Measurements from ENCODE around the gene TIGD3. TPM values are rescaled to one million over a fixed set of nuclear protein-coding genes. Genes with fewer than 3 reads are reported as not detected.

Gene TIGD3
- total RNA-seq, 1 donor from 2014 or later, result 5.3 TPM

DNA sequence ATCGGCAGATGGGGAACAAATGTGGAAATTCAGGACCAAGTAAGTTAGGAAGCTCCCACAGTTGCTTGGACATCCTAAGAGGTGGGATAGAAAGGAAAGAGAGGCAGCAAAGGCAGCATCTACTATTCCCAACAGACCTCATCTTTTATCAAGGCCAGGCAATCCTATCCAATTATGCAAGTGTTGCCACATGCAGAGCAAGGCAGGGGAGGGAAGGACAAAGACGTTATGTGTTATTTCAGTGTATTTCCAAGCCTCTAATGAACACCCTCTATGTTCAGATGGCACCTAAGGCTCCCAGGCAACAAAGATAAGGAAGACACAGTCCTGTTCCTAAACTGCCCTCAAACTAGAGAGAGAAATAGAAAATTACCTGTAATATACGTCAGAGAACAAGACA, 9.2 kb downstream of the TIGD3 start:
- no peak for DNase-seq (ENCODE audit: low spot score in 2 of 2)
- no peak for FAIRE-seq

DNA sequence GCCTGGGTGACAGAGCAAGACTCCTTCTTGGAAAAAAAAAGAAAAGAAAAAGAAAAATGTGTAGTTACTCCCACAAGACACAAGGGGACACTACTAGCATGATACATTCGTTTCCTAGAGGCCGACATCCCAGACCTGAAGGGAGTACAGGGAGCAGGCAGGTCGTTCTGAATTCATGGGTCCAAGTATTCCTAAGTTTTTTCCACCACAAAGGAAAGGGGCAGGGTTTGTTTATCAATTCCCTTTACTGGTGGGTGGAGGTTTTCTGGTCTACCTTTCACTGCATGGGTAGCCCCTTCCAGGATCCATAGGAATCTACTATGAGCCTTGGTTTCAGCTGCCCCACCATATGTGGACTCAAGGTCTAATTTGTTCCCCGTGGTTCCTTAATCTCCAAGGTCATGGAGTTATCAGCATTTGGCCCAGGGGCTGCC, 11.8 kb downstream of the TIGD3 start:
- no peak for FAIRE-seq
- DNase-seq (ENCODE audit: low spot score in 2 of 2), result peak; percentile 79 to 89

DNA sequence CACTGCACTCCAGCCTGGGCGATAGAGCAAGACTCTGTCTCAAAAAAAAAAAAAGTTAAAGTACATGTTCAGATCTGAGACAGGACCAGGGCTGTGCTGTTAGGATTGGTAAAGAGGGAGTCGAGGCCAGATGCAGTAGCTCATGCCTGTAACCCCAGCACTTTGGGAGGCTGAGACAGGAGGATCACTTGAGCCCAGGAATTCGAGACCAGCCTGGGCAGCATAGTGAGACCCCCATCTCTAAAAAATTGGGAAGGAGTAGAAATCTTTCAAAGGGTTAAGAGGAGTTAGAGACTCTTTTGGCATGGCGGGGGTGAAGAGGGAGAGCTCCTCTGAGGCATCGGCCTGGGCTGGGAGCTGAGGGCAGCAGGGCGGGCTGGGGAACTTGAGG, 16.1 kb downstream of the TIGD3 start:
- DNase-seq (ENCODE audit: low spot score in 2 of 2), result no peak
- no peak for FAIRE-seq

DNA sequence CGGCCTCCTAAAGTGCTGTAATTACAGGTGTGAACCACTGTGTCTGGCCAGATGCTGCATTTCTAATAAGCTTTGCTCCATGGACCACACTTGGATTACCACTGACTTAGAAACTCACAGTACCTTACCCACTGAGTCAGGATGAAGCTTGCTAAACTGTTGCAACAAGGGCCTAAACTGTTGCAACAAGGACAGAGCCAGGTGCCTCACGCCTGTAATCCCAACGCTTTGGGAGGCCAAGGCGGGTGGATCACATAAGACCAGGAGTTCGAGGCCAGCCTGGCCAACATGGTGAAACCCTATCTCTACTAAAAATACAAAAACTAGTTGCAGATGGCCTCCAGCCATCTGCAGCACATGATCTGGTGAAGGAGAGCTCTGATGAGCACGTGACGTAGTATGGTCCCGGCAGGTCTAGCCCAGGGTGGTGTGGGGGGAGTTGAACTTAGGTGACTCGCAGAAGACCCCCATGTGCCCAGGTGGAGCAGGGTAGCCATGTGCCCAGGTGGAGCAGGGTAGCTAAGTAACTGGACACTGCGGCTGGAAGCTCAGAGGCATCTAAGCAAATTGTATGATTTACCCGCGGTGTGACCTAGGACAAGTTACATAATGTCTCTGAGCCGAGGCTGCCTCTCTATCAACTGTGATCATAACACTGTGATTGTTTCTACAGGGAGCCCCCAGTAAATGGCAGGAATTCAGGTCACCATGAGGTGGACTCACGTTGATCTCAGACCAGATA, 19.5 kb downstream of the TIGD3 start:
- FAIRE-seq (no peak), DNase-seq (ENCODE audit: low spot score in 2 of 2) (no peak)

DNA sequence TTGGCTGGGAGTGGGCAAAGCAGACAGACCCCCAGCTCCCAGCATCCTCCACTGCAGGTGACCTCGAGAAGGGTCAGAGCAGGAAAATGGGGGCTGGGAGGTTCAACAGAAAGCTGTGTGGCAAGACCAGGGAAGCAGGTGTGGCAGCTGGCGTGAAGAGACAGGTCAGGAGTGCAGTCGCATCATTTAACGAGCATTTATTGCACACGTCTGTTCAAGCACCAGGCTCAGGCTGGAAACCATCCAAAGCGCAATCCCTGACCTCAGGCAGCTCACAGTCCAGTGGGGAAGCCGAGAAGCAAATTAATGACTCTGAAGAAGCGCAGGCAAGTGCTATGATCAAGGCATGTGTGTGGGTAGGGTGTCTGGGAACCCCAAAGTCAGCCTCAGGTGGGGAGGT, 20.5 kb downstream of the TIGD3 start:
- no peak for DNase-seq (ENCODE audit: low spot score in 2 of 2)
- no peak for FAIRE-seq

DNA sequence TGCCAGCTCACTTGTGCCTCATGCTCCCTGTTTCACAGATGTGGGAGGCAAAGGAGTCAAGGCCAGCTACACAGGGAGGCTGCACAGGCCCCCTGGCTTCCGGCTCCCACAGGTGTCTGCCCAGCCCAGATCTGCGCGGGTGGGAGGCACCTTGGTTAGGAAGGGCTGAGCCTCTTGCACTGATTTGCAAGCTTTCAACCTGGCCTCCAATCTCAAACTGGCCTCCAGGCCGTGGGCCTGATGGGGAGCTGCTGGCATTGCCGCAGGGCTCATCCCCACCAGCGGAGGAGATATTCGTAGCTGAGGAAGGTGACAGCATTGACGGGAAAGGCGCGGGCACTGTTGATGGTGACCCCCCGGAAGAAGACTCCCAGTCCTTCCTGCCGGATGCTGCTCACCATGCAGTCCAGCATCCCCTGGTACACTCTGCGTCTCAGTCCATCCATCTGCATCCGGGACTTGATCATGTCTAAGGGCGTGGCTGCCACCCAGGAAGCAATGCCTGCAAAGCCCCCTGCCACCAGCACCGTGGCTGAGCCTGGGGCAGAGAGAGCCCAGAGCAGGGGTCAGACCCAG, 21.7 kb downstream of the TIGD3 start:
- DNase-seq (ENCODE audit: low spot score in 2 of 2) (no peak), FAIRE-seq (no peak)

DNA sequence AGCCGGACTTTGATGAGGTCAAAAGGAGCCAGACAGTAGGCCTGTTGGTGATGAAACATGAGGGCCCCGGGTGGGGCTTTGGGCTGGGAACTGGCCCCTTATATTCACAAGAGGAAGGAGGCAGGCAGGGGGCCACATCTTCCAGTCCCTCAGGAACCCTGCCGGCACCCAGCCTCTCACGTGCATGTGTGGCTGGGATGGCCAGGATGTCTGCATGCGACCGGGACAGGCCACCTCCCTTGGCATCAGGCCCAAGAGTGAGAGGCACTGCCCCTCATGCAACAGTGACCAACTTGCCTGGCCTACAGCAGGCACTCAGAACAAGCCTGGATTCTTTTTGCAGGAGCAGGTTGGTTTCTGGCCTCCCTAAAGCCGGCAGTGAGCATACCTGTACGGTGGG, 22.5 kb downstream of the TIGD3 start:
- no peak for FAIRE-seq
- no peak for DNase-seq (ENCODE audit: low spot score in 2 of 2)

DNA sequence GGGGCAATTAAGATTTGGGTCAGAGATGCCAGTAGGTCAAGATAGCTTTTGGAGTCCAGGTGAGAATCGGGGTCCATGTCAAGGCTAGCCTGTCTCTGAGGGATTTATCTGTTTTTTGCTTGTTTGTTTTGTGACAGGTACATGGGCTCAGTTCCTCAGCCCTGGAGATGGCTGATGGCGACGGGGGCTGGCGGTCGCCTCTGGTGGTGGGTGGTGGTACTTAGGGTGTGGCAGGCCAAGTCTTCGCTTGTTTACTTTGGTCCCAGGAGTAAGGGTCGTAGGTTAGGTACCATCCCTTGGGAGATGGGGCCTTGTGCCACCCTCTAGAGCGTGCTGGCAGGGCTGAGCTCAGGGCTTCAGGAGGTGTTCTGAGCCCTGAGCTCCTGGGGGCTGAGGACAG, 23.2 kb downstream of the TIGD3 start:
- FAIRE-seq, result no peak
- no peak for DNase-seq (ENCODE audit: low spot score in 2 of 2)

DNA sequence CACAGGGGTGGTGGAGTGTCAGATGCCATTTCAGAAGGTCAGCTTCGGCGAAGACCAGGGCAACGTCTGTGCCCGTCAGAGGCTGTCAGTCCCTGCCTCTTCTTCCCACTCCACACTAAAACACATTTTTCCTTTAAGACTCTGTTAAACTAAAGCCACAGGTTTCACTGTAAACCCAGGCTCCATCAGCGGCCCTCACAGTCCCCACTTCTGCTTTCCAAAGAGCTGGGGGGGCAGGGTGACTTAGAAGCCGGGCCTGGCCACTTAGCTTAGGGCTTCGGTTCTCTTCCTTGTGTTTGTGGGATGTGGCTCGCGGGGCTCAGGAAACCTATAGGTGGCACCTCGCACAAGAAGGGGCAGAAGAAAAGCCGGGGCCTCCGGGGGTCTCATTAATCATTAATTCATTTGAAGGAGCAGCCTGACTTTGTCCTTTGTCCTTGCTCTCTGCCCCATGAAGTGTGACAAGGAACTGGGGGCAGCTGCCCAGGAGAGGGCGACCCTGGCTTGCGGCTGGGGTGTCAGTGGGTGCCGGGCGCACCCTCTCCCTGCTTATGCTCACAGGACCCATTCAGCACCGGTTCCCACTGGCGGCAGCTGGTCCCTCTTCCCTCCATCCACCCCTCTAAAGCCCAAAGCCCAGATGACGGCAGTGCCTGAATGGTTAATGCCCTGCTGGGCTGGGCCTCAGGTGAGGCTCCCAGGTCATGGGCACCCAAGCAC, 23.8 kb downstream of the TIGD3 start:
- DNase-seq (ENCODE audit: low spot score in 2 of 2), result no peak
- FAIRE-seq, result no peak

DNA sequence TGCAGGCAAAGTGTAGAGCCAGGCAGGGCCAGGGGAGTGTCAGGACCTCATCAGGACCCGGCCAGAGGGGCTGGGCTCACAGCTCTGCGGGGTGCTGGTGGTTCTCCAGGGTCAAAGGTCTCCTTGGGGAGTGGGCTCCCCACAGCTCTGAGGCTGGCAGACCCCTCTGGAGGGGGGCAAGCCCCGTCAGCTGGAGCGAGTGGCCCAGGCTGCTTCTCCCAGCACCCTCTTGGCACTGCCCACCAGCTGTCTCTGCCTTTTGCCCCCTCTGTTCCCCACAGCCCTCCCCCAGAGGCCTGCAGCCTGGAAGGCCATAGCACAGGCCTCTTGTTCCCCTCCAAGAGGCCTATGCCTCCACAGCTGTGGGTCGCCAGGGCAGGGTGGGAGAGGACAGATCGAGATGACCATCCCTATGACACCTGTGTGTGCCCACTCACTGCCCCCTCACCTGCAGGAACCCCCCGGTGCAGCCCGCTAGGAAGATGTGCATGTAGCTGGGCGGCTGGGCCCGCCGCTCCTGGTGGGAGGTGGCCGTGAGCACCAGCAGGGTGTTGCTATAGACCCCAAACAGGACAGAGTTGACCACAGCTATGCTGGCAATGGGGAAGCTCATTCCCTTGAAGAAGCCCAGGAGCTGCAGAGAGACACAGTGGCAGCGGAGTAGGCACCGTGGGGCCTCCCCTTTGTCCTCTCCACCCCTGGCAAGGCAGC, 24.5 kb downstream of the TIGD3 start:
- DNase-seq (ENCODE audit: low spot score in 2 of 2) (no peak), FAIRE-seq (no peak)

DNA sequence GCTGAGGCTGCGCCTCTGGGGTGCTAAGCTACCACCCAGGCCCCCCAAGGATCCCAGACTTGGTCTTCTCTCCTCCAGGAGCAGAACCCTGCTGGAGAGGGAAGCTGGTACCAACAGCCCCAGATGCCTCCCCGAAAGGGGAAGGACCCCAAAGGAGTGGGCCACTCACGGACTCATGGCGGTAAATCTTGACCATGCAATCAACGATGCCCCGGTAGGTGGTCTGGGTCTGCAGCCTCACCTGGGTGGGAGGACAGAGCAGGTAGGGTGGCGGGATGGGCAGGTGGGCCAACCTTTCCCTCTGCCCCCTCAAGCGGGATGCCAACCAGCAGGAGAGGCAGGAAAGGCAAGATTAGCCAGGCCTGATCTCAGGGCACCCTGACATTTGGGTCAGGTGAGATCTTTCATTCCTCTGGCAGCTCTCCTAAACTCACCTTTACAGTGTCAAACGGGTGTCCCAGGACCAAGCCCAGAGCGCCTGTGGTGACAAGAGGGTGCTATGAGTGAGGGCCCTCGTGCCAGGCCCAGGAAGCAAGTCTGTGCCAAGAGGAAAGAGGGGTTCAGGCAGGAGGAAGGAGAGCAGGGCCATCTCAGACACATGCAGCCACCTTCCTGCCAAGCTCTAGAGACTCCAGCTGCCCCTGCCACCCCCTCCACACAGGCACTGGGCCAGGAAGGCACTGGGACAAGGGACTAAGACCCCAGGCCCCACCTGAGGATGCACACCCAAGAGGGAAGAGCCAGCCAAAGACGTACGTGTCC, 25.3 kb downstream of the TIGD3 start:
- FAIRE-seq (no peak), DNase-seq (ENCODE audit: low spot score in 2 of 2) (no peak)

DNA sequence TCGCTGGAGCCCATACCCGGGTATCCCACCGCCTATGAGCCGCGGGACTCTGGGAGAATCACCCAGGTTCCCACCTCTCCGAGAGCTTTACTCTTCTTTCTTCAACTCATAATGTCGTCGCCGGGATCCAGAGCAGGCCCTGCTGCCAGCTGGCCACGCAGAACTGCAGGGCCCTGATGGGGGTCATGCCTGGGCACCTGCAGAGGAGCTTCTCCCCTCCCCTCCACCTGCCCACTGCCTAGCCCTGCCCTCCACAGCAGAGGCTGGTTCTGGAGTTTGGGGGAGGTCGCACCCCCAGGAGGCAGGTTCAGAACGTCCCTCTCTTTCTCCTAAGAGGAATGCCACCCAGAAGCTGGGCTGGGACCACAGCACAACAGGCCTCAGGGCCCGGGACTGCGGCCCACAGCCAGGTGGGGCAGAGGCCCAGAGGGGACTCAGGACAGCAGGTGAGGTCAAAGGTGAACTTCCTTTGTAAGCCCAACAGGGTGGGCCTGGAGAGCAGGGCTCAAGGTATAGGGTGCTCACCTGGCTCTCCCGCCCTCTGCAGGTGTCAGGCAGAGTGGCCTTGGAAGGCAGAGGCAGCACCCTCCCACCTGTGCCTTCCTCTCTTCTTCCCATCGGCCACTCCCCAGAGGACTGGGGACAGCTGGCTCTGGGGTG, 26.0 kb downstream of the TIGD3 start:
- FAIRE-seq, result no peak
- no peak for DNase-seq (ENCODE audit: low spot score in 2 of 2)

DNA sequence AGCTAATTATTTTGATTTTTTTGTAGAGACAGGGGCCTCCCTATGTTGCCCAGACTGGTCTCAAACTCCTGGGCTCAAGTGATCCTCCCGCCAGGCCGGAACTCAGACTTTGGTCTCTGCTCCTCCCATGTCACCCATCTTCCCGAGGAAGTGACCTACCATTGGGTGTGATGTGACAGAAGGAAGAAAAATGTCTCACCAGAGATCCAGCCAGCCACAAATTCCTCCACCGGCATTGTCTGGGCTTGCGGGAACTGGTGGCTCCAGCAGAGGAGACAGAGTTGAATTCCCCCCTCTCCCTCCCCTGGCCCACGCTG, 27.1 kb downstream of the TIGD3 start:
- DNase-seq (ENCODE audit: low spot score in 2 of 2) (peak in 1 of 2 donors; percentile 23), FAIRE-seq (no peak)

DNA sequence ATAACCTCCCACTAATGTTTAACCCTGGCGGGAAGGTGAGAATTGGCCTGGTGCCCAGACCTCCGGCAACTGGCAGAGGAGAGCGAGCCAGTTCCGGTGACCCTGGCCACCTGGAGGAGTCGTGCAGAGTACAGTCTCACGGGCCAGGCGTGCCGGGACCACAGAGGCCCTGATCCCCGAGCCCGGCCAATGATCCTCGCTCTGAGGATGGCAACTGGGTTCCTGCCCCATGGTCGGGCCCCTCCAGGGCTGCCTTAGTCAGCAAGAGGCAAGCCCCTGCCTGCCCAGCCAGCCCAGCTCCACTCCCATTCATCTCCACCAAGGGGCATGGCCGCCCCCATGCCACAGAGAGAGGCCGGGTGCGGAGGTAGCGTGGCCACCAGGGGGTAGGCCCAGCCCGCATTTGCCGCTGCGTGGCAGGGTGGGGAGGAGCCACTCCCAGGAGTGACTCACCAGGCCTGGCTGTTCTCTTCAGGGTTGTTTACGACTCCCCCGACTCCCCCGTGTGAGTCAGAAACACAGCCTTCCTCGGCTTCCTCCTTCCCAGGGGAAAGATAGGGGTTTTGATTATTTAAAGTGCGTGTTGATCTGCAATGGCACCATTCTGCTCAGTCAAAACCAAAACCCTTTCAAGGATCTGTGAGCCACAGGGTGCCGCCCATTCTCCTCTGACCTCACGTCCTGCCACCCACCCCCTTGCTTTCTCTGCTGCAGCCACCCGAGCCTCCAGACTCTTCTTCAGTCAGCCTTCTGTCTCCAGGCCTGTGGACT, 27.7 kb downstream of the TIGD3 start, which contains the start of gene SLC25A45:
SLC25A45 (minus strand) TSS at position 614 of the 771 bp plus-strand sequence. CDS start 695 bp downstream, outside the sequence.
- peak; percentile 72 to 84 for DNase-seq (ENCODE audit: low spot score in 2 of 2)
- FAIRE-seq, result no peak

DNA sequence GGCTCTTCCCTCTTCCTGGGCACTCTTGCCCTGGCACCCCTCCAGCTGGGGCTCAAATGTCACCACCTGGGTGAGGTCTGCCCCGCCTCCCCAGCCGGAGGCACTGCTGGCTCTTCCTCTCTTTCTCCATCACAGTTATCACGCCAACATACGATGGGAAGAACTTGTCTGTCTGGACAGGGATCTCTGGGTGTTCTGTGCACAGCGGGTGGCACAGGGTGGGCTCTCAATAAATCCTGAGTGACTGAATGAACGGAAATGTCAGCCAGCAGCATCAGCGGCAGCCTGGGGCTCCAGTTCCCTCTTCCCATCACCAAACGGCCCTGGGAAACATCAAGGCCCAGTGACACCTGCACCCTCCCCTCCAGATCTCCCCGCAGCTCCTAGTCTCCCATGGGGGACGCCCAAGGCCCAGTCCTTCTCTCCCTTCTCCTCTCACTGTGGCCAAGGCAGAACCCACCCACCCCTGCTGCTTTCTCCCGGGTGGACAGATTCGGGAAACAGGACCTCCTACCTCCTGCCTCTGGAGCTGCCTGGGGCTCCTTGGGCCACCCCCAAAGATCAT, 28.3 kb downstream of the TIGD3 start:
- DNase-seq (ENCODE audit: low spot score in 2 of 2) (no peak), FAIRE-seq (no peak)

DNA sequence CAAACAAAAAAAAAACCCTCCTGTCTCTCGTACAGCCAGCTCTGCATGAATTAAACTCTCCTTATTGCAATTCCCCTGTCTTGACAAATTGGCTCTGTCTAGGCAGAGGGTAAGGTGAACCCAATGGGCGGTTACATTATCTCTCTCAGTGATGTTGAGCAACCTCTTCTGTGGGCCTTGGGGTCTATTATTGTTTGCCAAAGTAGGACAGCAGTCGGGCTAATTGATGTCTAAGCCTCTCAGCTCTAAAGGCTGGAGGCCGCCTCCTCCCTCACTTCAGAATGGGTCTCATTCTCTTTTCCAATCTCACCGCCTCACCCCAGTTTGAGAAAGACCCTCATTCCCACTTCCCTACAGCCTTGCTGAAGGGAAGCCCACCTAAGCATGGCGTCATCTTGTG, 29.2 kb downstream of the TIGD3 start:
- no peak for DNase-seq (ENCODE audit: low spot score in 2 of 2)
- FAIRE-seq, result no peak

DNA sequence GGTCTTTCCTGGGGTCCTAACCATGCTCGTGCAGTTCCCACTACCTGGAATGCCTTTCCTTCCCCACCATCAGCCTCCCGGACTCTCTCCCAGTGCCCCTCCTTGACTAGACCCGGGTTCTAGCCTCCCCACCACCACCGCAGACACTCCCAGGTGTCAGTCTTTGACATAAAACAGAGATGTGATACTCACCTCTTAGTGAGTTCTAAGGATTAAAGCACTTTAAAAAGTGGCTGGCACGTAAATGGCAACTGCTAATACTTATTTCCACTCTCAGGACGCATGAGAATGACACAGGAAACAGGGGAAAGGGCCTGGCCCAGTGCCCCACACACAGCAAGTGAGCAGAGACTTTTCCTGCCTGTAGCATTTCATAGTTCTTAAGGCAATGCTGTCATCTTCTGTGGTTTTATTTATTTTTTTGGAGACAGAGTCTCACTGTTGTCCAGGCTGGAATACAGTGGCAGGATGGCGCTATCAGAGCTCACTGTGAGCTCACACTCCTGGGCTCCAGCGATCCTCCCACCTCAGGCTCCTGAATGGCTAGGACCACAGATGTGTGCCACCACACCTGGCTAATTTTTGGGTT, 29.8 kb downstream of the TIGD3 start:
- no peak for DNase-seq (ENCODE audit: low spot score in 2 of 2)
- no peak for FAIRE-seq
